ENCODE data around the gene MSI2. TPM values are rescaled to one million over a fixed set of nuclear protein-coding genes. Genes with fewer than 3 reads are reported as not detected.

Gene MSI2
- total RNA-seq, 1 donor from 2014 or later = 75.5 TPM

- no peak for TF ChIP-seq CTCF (IDR thresholded peaks at IDR 0.05)
- DNase-seq (ENCODE audit: extremely low spot score, unreplicated experiment) = no peak
- Mint-ChIP-seq H3K4me3 (ENCODE audit: unreplicated experiment) (no peak overlapping the region), H3K4me1 (ENCODE audit: unreplicated experiment) (peaks cover 10% of the 10 kb centered on the region), H3K27me3 (ENCODE audit: unreplicated experiment) (no peaks in the 10 kb centered on the region), H3K9me3 (ENCODE audit: unreplicated experiment) (no peaks in the 10 kb centered on the region), H3K27ac (ENCODE audit: unreplicated experiment) (no peak overlapping the region), H3K36me3 (ENCODE audit: unreplicated experiment) (no peaks in the 10 kb centered on the region)
These were observed 392.9 kb downstream of the MSI2 start for GRCh38 chr17:57649191-57649590.

- Mint-ChIP-seq H3K36me3 (ENCODE audit: unreplicated experiment) (no peaks in the 10 kb centered on the region), H3K4me3 (ENCODE audit: unreplicated experiment) (no peak overlapping the region), H3K9me3 (ENCODE audit: unreplicated experiment) (no peaks in the 10 kb centered on the region), H3K4me1 (ENCODE audit: unreplicated experiment) (peaks cover 10% of the 10 kb centered on the region), H3K27me3 (ENCODE audit: unreplicated experiment) (no peaks in the 10 kb centered on the region), H3K27ac (ENCODE audit: unreplicated experiment) (no peak overlapping the region)
- DNase-seq (ENCODE audit: extremely low spot score, unreplicated experiment) = no peak
- no peak for TF ChIP-seq CTCF (IDR thresholded peaks at IDR 0.05)
These were observed 393.6 kb downstream of the MSI2 start for GRCh38 chr17:57649731-57650484.

- Mint-ChIP-seq H3K36me3 (ENCODE audit: unreplicated experiment) (peaks cover 2% of the 10 kb centered on the region), H3K9me3 (ENCODE audit: unreplicated experiment) (no peaks in the 10 kb centered on the region), H3K4me1 (ENCODE audit: unreplicated experiment) (peaks cover 10% of the 10 kb centered on the region), H3K4me3 (ENCODE audit: unreplicated experiment) (no peak overlapping the region), H3K27ac (ENCODE audit: unreplicated experiment) (no peak overlapping the region), H3K27me3 (ENCODE audit: unreplicated experiment) (no peaks in the 10 kb centered on the region)
- no peak for DNase-seq (ENCODE audit: extremely low spot score, unreplicated experiment)
- no peak for TF ChIP-seq CTCF (IDR thresholded peaks at IDR 0.05)
These were observed 394.2 kb downstream of the MSI2 start for GRCh38 chr17:57650548-57650947.

- H3K9me3 Mint-ChIP-seq (ENCODE audit: unreplicated experiment) = no peaks in the 10 kb centered on the region
These were observed 395.1 kb downstream of the MSI2 start for GRCh38 chr17:57651451-57651850.

More at GRCh38 chr17:57651451-57651850, 395.1 kb downstream of the MSI2 start:
- Mint-ChIP-seq H3K27ac (ENCODE audit: unreplicated experiment) (no peak overlapping the region), H3K36me3 (ENCODE audit: unreplicated experiment) (peaks cover 5% of the 10 kb centered on the region), H3K4me1 (ENCODE audit: unreplicated experiment) (peaks cover 10% of the 10 kb centered on the region), H3K4me3 (ENCODE audit: unreplicated experiment) (no peak overlapping the region), H3K27me3 (ENCODE audit: unreplicated experiment) (no peaks in the 10 kb centered on the region)
- no peak for TF ChIP-seq CTCF (IDR thresholded peaks at IDR 0.05)
- DNase-seq (ENCODE audit: extremely low spot score, unreplicated experiment) = no peak

Measured in osteocyte (in vitro differentiated cells).